Measurements from ENCODE around the gene BECN2.

Gene BECN2

GRCh38 chr1:241957692-241958494 is at the start of gene BECN2:
Gene BECN2 (plus strand): TSS chr1:241957767. CDS start chr1:241957767, 0 bp downstream.
- no peak for DNase-seq (ENCODE audit: low read depth in 3 of 3, low spot score in 1 of 3)

GRCh38 chr1:241916196-241916595 is 41.4 kb upstream of the BECN2 start:
- no peak for DNase-seq (ENCODE audit: low read depth in 3 of 3, low spot score in 1 of 3)

- no peak for DNase-seq (ENCODE audit: low read depth in 3 of 3, low spot score in 1 of 3)
These were observed 40.1 kb upstream of the BECN2 start for GRCh38 chr1:241917487-241917886.

- DNase-seq (ENCODE audit: low read depth in 3 of 3, low spot score in 1 of 3) = no peak
These were observed 38.7 kb upstream of the BECN2 start for GRCh38 chr1:241918879-241919278.

- no peak for DNase-seq (ENCODE audit: low read depth in 3 of 3, low spot score in 1 of 3)
These were observed 33.3 kb upstream of the BECN2 start for GRCh38 chr1:241924080-241924808.

- DNase-seq (ENCODE audit: low read depth in 3 of 3, low spot score in 1 of 3) = no peak
These were observed 31.4 kb upstream of the BECN2 start for GRCh38 chr1:241926141-241926540.

- no peak for DNase-seq (ENCODE audit: low read depth in 3 of 3, low spot score in 1 of 3)
These were observed 30.2 kb upstream of the BECN2 start for GRCh38 chr1:241927321-241927720.

- no peak for DNase-seq (ENCODE audit: low read depth in 3 of 3, low spot score in 1 of 3)
These were observed 24.7 kb upstream of the BECN2 start for GRCh38 chr1:241932845-241933244.

GRCh38 chr1:241934201-241934848 is 23.2 kb upstream of the BECN2 start:
- DNase-seq (ENCODE audit: low read depth in 3 of 3, low spot score in 1 of 3) = no peak

GRCh38 chr1:241934866-241935265 is 22.7 kb upstream of the BECN2 start:
- no peak for DNase-seq (ENCODE audit: low read depth in 3 of 3, low spot score in 1 of 3)

- no peak for DNase-seq (ENCODE audit: low read depth in 3 of 3, low spot score in 1 of 3)
These were observed 17.8 kb upstream of the BECN2 start for GRCh38 chr1:241939798-241940197.

- DNase-seq (ENCODE audit: low read depth in 3 of 3, low spot score in 1 of 3) = no peak
These were observed 14.8 kb upstream of the BECN2 start for GRCh38 chr1:241942738-241943137.

- DNase-seq (ENCODE audit: low read depth in 3 of 3, low spot score in 1 of 3) = no peak
These were observed 13.3 kb upstream of the BECN2 start for GRCh38 chr1:241944300-241944699.

- DNase-seq (ENCODE audit: low read depth in 3 of 3, low spot score in 1 of 3) = no peak
These were observed 10.2 kb upstream of the BECN2 start for GRCh38 chr1:241947354-241947753.

- no peak for DNase-seq (ENCODE audit: low read depth in 3 of 3, low spot score in 1 of 3)
These were observed 7.2 kb upstream of the BECN2 start for GRCh38 chr1:241950390-241950789.

- no peak for DNase-seq (ENCODE audit: low read depth in 3 of 3, low spot score in 1 of 3)
These were observed 4.6 kb downstream of the BECN2 start for GRCh38 chr1:241962153-241962552.

- no peak for DNase-seq (ENCODE audit: low read depth in 3 of 3, low spot score in 1 of 3)
These were observed 6.2 kb downstream of the BECN2 start for GRCh38 chr1:241963722-241964121.

- no peak for DNase-seq (ENCODE audit: low read depth in 3 of 3, low spot score in 1 of 3)
These were observed 7.1 kb downstream of the BECN2 start for GRCh38 chr1:241964550-241965282.

- DNase-seq (ENCODE audit: low read depth in 3 of 3, low spot score in 1 of 3) = no peak
These were observed 11.0 kb downstream of the BECN2 start for GRCh38 chr1:241968611-241969010.

- no peak for DNase-seq (ENCODE audit: low read depth in 3 of 3, low spot score in 1 of 3)
These were observed 15.3 kb downstream of the BECN2 start for GRCh38 chr1:241972703-241973369.

- no peak for DNase-seq (ENCODE audit: low read depth in 3 of 3, low spot score in 1 of 3)
These were observed 18.7 kb downstream of the BECN2 start for GRCh38 chr1:241976229-241976628.
